ENCODE measurements around the gene HSD11B1. TPM values are rescaled to one million over a fixed set of nuclear protein-coding genes. Genes with fewer than 3 reads are reported as not detected.

Gene HSD11B1
- total RNA-seq, 6 donors from 2014 or later: 3.1 to 25.8 (median 17.4) TPM

GRCh38 chr1:209678981-209679539, 25.6 kb upstream of the HSD11B1 start:
- no peak overlapping the region for H3K4me3 ChIP-seq

GRCh38 chr1:209685821-209686220, 18.8 kb upstream of the HSD11B1 start:
- no peaks in the 10 kb centered on the region for H3K27me3 ChIP-seq
- peaks cover 0 to 7% (median 5%) of the 10 kb centered on the region in 4 donors for H3K4me1 ChIP-seq
- H3K36me3 ChIP-seq: no peaks in the 10 kb centered on the region
- no peak overlapping the region for H3K4me3 ChIP-seq
- H3K27ac ChIP-seq: peak overlapping the region in 3 of 4 donors; percentile 8 to 54 (median 45)
- DNase-seq (no peak), ATAC-seq (ENCODE audit: low FRiP score in 2 of 2) (no peak)
- H3K9me3 ChIP-seq: no peaks in the 10 kb centered on the region
- no peak for TF ChIP-seq CTCF (IDR thresholded peaks at IDR 0.05)
- WGBS, 2 donors: 21 to 63% methylated on average over 1 to 4 of the region's 4 CpGs

More at GRCh38 chr1:209678981-209679539, 25.6 kb upstream of the HSD11B1 start:
- DNase-seq: no peak
- Histone ChIP-seq H3K27me3 (no peaks in the 10 kb centered on the region), H3K36me3 (no peaks in the 10 kb centered on the region), H3K4me1 (peaks cover 3 to 21% (median 18%) of the 10 kb centered on the region in 4 donors), H3K27ac (no peak overlapping the region), H3K9me3 (no peaks in the 10 kb centered on the region)
- no peak for ATAC-seq (ENCODE audit: low FRiP score in 2 of 2)
- 84 to 91% methylated on average over 4 of the region's 4 CpGs for WGBS, 2 donors
- no peak for TF ChIP-seq POLR2A (IDR thresholded peaks at IDR 0.05)
- TF ChIP-seq POLR2AphosphoS5 (IDR thresholded peaks at IDR 0.05): no peak
- no peak for TF ChIP-seq CTCF (IDR thresholded peaks at IDR 0.05)
- no peak for TF ChIP-seq EP300 (IDR thresholded peaks at IDR 0.05)

- H3K27ac ChIP-seq: peak overlapping the region in 2 of 4 donors; percentile 45 to 54
- 72 to 76% methylated on average over 4 of the region's 4 CpGs for WGBS, 2 donors
- DNase-seq: no peak
Measured at GRCh38 chr1:209686322-209686721, 18.3 kb upstream of the HSD11B1 start.

GRCh38 chr1:209688746-209689234, 15.9 kb upstream of the HSD11B1 start:
- Histone ChIP-seq H3K27ac (peak overlapping the region in 1 of 4 donors; percentile 10), H3K27me3 (no peaks in the 10 kb centered on the region), H3K36me3 (no peaks in the 10 kb centered on the region), H3K9me3 (no peaks in the 10 kb centered on the region), H3K4me1 (peaks cover 4 to 19% (median 12%) of the 10 kb centered on the region in 4 donors), H3K4me3 (no peak overlapping the region)
- TF ChIP-seq CTCF (IDR thresholded peaks at IDR 0.05) (no peak), POLR2AphosphoS5 (IDR thresholded peaks at IDR 0.05) (no peak), POLR2A (IDR thresholded peaks at IDR 0.05) (no peak), EP300 (IDR thresholded peaks at IDR 0.05) (no peak)
- DNase-seq (no peak), ATAC-seq (ENCODE audit: low FRiP score in 2 of 2) (peak in 1 of 2 donors; percentile 55)
- WGBS, 2 donors: 67 to 87% methylated on average over 1 of the region's 1 CpG

More at GRCh38 chr1:209686322-209686721, 18.3 kb upstream of the HSD11B1 start:
- no peaks in the 10 kb centered on the region for H3K36me3 ChIP-seq
- TF ChIP-seq POLR2AphosphoS5 (IDR thresholded peaks at IDR 0.05) (no peak), EP300 (IDR thresholded peaks at IDR 0.05) (no peak), CTCF (IDR thresholded peaks at IDR 0.05) (no peak), POLR2A (IDR thresholded peaks at IDR 0.05) (no peak)
- no peak overlapping the region for H3K4me3 ChIP-seq
- H3K4me1 ChIP-seq: peaks cover 0 to 11% (median 5%) of the 10 kb centered on the region in 4 donors
- no peaks in the 10 kb centered on the region for H3K27me3 ChIP-seq
- H3K9me3 ChIP-seq: no peaks in the 10 kb centered on the region
- ATAC-seq (ENCODE audit: low FRiP score in 2 of 2): no peak

GRCh38 chr1:209689477-209689876, 15.2 kb upstream of the HSD11B1 start:
- H3K27ac ChIP-seq: no peak overlapping the region
- 70 to 81% methylated on average over 4 of the region's 4 CpGs for WGBS, 2 donors
- no peaks in the 10 kb centered on the region for H3K27me3 ChIP-seq
- no peak overlapping the region for H3K4me3 ChIP-seq
- H3K36me3 ChIP-seq: no peaks in the 10 kb centered on the region
- ATAC-seq (ENCODE audit: low FRiP score in 2 of 2) (no peak), DNase-seq (no peak)
- TF ChIP-seq EP300 (IDR thresholded peaks at IDR 0.05) (no peak), CTCF (IDR thresholded peaks at IDR 0.05) (no peak), POLR2A (IDR thresholded peaks at IDR 0.05) (no peak), POLR2AphosphoS5 (IDR thresholded peaks at IDR 0.05) (no peak)
- peaks cover 4 to 19% (median 12%) of the 10 kb centered on the region in 4 donors for H3K4me1 ChIP-seq
- no peaks in the 10 kb centered on the region for H3K9me3 ChIP-seq

Data from upper lobe of left lung (tissue), 6 donors.